HG03103 (cell line): ENCODE data around the gene SLC9A4.

ENCODE experiments used
- ATAC-seq: cut with Tn5 transposase; IDR thresholded peaks from one replicate; pipeline ENCODE4 v1.9.1; 2021; ENCODE audit warnings: low read depth; ENCODE audit not compliant: unreplicated experiment

The SLC9A4 gene

DNA sequence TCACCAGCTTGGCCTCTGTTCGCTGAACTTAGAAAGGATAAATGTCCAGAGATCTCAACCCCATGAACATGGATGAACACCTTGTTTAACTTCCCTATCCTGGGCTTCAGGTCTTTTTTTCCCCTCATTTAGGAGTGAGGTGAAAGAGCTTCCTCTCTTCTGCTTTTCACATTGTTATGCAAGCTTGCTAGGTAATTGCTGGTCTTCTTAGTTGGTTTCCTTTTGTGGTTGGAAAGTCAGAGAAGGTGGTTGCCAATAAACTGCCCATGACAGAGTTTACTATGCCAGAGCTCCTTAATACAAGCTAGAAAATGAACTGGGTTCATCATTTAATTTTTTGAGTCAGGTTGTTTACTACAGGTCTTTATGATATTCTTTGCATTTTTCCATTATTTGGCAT lies 16.6 kb downstream of the SLC9A4 start:
- no peak for ATAC-seq

DNA sequence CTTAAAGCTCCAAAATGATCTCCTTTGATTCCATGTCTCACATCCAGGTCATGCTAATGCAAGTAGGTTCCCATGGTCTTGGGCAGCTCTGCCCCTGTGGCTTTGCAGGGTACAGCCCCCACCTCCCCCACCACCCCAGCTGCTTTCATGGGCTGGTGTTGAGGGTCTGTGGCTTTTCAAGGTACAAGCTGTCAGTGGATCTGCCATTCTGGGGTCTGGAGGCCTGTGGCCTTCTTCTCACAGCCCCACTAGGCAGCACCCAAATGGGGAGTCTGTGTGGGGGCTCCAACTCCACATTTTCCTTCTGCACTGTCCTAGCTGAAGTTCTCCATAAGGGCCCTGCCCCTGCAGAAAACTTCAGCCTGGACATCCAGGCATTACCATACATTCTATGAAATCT lies 19.0 kb downstream of the SLC9A4 start:
- no peak for ATAC-seq

DNA sequence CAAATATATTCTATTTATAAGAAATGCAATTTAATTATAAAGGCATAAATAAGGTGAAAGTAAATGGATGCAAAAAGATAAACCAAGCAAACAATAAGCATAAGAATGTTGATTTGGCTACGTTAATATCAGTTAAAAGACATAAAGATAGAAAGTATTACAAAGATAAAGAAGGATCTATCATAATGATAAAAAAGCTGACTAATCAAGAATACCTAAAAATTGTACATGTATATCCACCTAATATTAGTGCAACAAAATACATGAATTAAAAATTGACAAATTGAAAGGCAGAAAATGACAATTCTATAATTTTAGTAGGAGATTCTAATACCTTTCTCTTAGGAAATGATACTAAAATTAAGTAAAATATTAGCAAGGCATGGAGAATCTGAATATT lies 21.5 kb downstream of the SLC9A4 start:
- ATAC-seq, result no peak

DNA sequence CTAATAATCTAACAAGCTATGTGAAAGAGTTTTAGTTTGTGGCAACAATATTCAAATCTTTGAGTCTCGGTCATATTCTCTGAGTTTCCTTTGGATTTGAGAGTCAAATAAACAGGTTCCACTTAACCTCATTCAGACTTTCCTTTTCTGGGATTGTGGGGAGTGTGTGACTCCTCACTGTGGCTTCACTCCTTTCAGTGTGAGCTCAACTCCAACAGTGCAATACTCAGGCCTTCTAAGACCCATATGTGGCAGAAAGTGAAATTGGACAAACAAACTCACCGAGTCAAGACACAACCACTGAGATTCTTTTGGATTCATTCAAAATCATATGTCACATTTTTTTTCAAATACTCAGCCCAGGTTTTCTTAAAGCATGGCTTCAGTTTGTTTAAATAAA lies 25.4 kb downstream of the SLC9A4 start:
- no peak for ATAC-seq

DNA sequence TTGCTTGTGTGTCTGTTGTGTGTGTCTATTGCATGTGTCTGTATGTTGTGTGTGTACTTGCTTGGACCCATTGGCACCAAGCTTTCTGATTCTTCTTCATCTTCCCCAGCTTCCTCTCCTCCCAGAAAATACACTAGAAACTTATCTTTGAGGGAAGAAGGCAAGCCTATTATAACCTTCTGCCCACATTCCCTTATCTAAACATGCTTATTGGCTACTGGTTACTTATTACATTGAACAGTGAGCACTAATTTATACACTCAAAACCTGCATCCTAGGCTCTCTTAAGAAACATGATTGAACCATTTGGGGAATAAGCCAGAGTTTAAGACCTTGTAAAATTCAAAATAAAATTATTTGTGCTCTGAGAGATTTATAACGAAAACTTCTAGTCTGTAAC lies 26.5 kb downstream of the SLC9A4 start:
- ATAC-seq, result no peak

DNA sequence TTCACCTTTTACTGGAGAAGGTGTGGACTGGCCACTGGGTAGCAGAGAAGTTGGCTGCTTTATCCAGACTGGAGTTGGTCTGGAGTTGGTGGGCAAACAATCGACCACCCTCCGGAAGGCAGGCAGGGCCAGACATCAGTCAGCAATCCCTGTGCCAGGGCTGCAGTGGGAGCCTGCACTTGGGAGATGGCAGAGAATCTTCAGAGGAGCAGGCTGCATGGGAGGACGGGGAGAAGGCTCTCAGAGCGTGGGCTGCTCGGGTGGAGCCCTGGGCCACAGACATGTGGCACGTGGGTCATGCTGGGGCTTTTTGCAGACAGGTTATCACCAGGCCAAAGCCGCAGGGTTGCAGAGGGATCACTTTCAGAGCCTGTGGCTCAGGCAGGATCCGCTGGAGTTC lies 29.6 kb downstream of the SLC9A4 start:
- no peak for ATAC-seq

DNA sequence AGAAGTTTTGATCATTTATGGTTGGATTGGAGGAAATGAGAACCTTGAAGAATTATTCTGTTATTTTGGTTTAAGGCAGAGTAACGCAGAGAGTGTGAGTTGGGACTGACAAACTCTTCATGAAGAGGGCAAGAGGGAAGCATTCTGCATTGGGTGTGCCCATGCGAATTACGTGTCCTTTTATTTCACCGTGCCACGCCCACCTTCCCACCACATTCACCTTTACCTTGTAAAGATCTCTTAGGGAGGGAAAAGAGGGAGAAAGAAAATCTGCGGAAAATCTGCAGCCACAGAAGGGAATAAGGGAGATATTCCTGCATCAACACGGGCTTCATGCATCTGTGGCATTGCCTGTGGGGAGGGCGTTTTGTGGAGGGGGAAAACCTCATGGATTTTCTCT lies 31.8 kb downstream of the SLC9A4 start:
- ATAC-seq, result no peak

DNA sequence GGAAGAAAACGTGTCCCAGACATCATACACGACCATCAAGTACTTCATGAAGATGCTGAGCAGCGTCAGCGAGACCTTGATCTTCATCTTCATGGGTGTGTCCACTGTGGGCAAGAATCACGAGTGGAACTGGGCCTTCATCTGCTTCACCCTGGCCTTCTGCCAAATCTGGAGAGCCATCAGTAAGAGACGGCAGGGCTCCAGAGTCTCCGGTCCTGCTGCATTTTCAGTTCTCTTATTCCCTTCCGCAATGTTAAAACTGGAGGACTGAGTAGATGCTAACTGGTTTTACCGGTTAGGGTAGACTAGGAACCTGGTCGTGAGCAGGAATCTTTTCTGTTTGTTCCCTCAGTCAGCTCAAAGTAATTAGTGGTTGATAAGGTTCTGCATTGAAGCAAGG lies 32.3 kb downstream of the SLC9A4 start:
- no peak for ATAC-seq

DNA sequence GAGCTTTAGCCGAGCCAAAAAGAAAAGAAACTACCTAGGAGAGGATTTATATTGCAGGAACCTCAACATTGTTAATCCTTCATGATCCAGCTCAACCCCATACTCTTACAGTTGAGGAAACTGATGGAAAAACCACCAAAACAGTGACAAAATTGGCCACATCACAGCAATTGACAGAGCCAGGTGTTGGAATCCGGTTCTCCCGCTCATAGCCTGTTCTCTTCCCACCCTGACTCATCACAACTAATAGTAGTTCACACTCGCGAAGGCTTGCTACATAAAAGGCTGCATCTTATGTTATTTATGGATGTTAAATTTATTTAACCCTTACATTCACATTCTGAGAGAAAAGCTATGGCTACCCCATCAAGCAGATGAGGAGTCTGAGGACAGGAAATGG lies 33.7 kb downstream of the SLC9A4 start:
- no peak for ATAC-seq

DNA sequence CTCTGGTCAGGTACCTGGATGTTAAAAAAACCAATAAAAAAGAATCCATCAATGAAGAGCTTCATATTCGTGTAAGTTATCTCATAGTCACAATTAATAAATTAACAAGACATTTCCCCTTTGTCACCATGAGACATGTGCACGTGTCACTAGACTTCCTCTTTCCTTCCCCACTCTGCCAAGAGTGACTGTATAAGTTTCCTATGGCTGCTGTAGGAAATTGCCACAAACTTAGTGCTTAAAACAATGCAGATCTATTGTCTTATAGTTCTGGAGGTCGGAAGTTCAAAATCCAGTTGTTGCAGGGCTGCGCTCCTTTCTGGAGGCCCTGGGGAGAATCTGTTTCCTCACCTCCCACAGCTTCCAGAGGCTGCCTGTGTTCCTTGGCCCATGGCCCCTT lies 35.8 kb downstream of the SLC9A4 start:
- no peak for ATAC-seq

DNA sequence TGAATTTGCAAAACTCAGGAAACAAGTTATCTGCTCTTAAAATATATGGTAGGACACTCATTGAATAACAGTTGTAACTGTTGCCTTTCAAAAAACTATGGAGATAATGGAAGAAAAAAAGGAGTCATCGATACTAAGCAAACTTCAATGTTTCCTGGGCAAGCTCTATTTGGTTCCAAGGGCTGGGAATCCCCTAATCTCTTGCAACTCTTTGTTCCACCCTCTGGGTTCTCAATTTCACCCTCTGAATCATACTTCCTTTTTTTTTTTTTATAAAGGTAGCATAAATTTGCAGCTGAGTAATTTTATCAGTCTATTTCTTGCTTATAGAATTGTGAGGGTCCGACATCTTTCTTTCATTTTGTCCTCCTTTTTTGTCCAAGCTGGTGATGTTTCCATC lies 36.7 kb downstream of the SLC9A4 start:
- no peak for ATAC-seq

DNA sequence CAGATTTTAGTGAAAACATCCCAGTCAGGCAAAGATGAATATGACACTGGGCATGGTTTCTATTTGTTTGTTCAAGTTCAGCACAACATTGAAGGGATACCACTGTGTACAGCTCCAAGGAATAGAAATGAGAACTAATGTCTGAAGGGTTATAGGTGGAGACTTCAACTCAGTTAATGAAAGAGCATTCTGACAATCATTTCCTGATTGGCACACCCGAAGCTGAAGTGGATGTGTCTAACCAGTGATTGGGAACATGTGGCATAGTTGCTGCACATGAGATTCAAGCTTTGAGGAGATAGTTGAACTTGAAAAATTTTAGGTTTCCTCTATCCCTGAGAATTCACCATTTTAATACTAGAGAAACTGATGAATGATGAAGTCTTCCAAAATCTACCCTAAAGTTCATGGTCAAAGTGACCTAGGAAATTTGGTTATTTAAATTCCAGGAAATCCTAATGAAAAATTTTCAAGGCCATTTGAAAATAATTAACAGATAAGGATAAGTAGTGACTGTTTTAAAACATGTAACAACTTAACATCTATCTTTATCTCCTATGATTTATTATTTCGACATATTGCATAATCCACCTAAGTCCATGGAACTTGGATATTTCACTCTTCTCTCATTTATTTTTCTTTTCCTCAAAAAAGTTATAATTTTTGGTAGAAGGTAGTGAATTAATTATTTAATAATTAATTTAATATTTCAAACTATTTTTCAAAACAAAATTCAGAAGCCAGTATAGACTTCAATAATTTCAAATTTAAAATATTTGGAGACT lies 38.0 kb downstream of the SLC9A4 start:
- ATAC-seq, result no peak

DNA sequence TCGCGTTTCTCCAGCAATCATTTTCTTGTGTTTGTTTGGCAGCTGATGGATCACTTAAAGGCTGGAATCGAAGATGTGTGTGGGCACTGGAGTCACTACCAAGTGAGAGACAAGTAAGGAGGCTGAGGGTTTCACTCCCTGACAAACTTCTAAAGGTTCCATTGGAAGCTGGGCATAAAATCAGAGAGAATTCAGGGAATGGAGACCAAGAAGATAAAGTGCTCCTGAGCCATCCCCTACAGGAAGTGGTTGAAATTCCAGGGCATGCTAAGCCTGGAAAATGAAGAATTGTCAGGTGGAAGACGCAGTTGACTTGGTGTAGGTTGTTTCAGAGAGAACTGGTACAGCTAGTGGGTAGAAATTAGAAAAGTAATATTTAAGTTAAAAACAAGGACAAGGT lies 39.1 kb downstream of the SLC9A4 start:
- no peak for ATAC-seq

DNA sequence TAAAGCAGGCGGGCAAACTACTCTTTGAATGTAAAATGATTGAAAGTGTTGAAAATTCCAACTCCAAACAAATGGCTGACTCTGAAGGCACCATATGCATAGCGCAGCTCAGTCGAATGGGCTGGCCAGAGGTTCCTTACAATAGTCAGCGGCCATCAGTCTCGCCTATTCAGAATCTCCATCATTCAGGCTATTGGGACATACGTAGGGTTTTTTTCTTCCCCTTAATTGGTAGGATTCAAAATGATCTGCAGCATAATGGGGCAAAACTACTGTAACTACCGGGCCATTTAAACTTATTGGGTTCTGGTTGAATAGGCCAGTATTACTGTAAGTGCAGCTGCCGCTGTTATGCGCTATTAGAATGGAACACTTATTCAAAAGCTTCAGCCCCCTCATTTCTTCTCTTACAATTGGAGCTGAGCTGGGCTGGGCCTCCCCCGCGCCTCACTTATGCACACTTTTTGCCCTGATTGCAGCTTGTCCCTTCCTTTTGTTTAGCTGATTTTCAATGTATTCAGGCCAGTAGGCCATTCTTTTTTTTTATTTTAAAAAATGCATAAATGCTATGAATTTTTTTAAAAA lies 40.4 kb downstream of the SLC9A4 start:
- no peak for ATAC-seq

DNA sequence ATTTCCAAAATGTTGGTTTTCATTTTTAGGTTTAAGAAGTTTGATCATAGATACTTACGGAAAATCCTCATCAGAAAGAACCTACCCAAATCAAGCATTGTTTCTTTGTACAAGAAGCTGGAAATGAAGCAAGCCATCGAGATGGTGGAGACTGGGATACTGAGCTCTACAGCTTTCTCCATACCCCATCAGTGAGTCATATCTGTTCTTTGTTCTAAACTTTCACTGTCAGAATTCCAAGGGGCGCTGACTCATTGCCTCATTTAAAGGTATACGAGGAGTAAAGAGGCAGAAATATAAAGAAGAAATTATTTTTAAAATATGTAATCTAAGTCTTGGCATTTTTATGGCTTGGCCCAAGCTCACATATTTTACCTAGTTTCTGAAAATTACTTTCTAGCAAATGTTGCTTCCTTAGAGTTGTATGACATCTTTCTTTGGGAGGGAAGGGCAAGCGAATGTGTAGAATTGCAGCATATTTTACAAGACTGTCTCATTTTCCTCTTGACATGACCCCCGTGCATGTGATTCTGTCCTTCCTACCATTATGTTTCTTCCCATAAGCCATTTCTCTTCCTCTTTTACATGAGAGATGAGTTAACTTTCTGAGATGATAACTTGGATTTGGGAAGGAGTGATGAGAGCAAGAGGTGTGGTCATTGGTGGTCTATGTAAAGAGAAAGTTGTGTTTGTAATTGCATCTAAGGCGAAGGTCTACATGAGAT lies 41.2 kb downstream of the SLC9A4 start:
- ATAC-seq, result no peak

DNA sequence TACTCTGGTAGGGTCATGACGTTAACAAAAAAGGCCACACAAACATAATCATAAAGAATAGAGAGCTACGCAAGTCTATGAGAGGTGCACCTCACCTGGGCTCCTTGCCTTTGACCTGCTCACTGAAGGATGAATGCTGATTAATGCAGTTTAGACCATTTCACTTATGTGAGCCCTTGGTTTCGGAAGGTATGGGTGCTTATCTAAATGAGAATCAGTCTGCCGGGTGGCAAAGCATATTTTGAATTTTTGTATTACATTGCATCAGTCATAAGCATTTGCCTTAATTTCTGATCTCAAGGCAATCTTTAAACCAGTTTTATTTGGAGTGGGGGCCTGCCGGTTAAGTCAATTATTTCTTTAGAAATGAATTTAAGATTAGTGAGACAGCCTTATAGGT lies 42.8 kb downstream of the SLC9A4 start:
- no peak for ATAC-seq

DNA sequence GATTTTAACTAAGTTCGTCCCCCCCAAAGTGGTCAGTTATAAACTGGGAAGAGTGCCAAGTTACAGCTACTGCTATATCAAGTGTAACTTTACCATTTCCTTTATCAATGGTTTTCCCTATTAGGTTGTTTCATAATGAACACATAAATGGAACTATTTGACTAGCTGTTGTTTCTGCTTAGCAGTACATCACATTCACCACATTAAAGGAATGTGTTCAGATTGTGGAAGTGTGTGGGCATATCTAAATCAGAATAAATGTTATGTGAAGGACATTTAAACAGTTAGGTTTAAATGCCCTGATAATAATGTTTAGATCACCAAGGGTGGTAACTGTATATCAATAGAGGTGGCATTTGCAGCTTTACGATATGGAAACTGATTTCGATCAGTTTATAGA lies 45.1 kb downstream of the SLC9A4 start:
- no peak for ATAC-seq

DNA sequence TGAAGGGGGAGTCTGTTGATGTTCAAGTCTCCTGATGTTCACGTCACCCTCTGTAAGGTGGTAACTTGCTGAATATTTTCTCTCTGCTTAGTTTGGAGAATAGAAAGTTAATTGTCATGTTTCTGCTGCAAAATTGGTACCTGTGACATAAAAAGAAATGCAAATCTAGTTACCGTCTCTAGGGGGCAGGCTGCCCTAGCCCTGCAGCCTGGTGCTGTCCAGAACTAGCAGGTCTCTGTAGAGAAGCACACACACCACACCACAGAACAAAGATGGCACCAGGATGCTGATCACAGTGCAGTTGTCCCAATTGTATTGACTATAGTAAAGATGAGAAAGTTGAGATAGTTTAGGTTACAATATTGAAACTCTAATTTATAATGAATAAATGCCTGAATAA lies 47.0 kb downstream of the SLC9A4 start:
- peak; percentile 67 for ATAC-seq

DNA sequence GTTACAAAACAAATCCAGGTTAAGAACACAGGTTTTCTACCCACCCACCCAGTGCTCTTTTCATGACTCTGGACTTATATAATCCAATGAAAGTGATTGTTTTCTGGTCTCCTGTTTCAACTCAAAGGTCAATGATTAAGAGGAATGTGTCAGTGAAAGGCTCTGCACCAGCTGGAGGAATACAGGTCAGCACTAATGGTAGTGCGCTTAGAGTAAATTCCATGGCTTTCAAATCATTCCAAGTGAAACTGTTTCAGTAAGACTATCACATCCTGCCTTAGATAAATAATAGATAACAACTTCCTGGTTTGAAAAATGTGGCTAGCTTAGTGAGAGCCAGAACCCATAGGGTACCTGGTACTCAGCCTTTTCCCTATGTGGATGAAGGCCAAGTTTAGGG lies 47.8 kb downstream of the SLC9A4 start:
- no peak for ATAC-seq

DNA sequence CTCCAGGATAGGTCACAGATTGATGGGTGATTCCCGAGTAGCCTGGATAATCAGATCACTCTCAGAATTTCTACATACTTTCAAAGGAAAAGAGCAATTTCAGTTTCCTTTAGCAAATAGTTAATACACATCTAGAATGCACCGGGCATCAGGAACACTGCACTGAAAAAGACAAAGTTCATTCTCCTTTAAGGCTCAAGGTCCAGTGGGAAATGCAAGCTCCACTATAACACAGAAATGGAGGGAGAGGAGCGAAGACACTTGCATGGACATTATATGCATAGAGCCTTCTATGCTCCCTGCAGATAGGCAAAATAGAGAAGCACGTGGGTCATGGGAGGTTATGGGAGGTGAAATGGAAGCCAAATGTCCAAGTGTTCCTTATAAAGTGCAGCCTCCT lies 49.1 kb downstream of the SLC9A4 start:
- no peak for ATAC-seq

DNA sequence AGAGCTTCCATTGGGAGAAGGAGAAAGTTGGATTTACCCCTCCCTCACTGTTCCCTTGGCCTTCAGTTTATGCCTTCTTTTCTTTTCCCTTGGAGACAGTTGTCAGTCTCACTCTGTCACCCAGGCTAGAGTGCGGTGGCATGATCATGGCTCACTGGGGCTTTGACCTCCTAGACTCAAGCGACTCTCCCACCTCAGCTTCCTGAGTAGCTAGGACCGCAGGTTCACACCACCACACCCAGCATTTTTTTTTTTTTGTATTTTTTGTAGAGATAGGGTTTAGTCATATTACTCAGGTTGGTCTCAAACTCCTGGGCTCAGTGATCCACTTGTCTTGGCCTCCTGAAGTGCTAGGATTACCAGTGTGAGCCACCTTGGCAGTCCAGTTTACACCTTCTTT lies 49.9 kb downstream of the SLC9A4 start:
- ATAC-seq, result no peak

DNA sequence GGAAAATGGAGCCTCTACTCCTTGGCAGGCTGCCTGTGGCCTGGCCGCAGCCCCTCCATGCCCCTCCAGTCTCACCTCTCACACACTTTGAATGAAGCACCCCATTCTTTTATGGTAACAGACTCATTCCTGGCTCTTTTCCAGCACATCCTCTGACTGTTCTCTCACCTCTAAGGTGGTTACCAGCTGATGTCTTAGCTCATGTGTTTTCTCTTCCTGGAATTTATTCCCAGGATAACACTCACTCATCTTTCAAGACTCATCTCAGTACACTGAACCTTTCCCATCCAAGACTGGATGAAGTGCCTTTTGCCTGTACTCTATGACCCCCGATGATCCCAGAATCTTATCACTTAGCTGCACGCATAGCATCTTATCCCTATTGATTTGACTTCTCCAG lies 50.6 kb downstream of the SLC9A4 start:
- no peak for ATAC-seq
